Omental fat pad (tissue), 4 donors: ENCODE results near the gene MAGI1. TPM values are rescaled to one million over a fixed set of nuclear protein-coding genes. Genes with fewer than 3 reads are reported as not detected.

Source experiments
- ATAC-seq: fragments of 150-250 bp; one replicate; pipeline ENCODE4 v1.9.1; 2016; ENCODE audit warnings: mild to moderate bottlenecking, moderate library complexity; ENCODE audit not compliant: low FRiP score
- DNase-seq: peaks from one replicate; pipeline ENCODE4 v3.0.0-alpha.2; 2019; ENCODE audit warnings: low spot score
- CTCF ChIP-seq, 3 donors: fragments of 450-650 bp; IDR thresholded peaks; one replicate each; pipeline ENCODE4 v1.5.1; 2016 to 2017; ENCODE audit warnings: antibody characterized with exemption in 3 of 3, mild to moderate bottlenecking in 3 of 3, moderate library complexity in 2 of 3
- total RNA-seq, 4 donors: library from RNA; depleted of rRNA; stranded (reverse); fragments of >200 nt; gene quantifications; one replicate each; pipeline ENCODE4 v1.1.0, GENCODE V29; 2016

MAGI1 gene
- total RNA-seq, 4 donors from 2014 or later: 22.9 to 38.8 (median 34.3) TPM

GRCh38 chr3:65381496-65382010 lies 657.2 kb downstream of the MAGI1 start:
- DNase-seq: no peak
- no peak for TF ChIP-seq CTCF (IDR thresholded peaks at IDR 0.05)
- ATAC-seq: no peak

GRCh38 chr3:65379223-65379622 lies 659.5 kb downstream of the MAGI1 start:
- ATAC-seq (no peak), DNase-seq (no peak)
- no peak for TF ChIP-seq CTCF (IDR thresholded peaks at IDR 0.05)

- no peak for TF ChIP-seq CTCF (IDR thresholded peaks at IDR 0.05)
- DNase-seq (no peak), ATAC-seq (no peak)
Measured at GRCh38 chr3:65377637-65378036, 661.1 kb downstream of the MAGI1 start.

- DNase-seq: no peak
- no peak for ATAC-seq
- TF ChIP-seq CTCF (IDR thresholded peaks at IDR 0.05): no peak
Measured at GRCh38 chr3:65376426-65376825, 662.3 kb downstream of the MAGI1 start.

- no peak for TF ChIP-seq CTCF (IDR thresholded peaks at IDR 0.05)
- ATAC-seq: no peak
- DNase-seq: no peak
Measured at GRCh38 chr3:65371053-65371452, 667.7 kb downstream of the MAGI1 start.

- no peak for ATAC-seq
- TF ChIP-seq CTCF (IDR thresholded peaks at IDR 0.05): no peak
- no peak for DNase-seq
Measured at GRCh38 chr3:65368866-65369265, 669.9 kb downstream of the MAGI1 start.

- no peak for TF ChIP-seq CTCF (IDR thresholded peaks at IDR 0.05)
- no peak for DNase-seq
- ATAC-seq: no peak
Measured at GRCh38 chr3:65362688-65363087, 676.0 kb downstream of the MAGI1 start.
